ENCODE results near the gene STK32C.
"Not testable (repeated sequence)": the region's sequence is repeated elsewhere in the genome, so short reads cannot be mapped to it uniquely, and the experiment has no call there.

The STK32C gene

GRCh38 chr10:132314881-132315280 is 7.1 kb upstream of the STK32C start:
- DNase-seq = not testable (repeated sequence)

- DNase-seq = no peak
Observed at GRCh38 chr10:132314336-132314735, 6.6 kb upstream of the STK32C start.

- DNase-seq = no peak
Observed at GRCh38 chr10:132313865-132314264, 6.1 kb upstream of the STK32C start.

GRCh38 chr10:132313305-132313704 is 5.6 kb upstream of the STK32C start:
- no peak for DNase-seq

- DNase-seq = no peak
Observed at GRCh38 chr10:132311338-132311939, 3.7 kb upstream of the STK32C start.

- no peak for DNase-seq
Observed at GRCh38 chr10:132310701-132311337, 3.1 kb upstream of the STK32C start.

- no peak for DNase-seq
Observed at GRCh38 chr10:132309879-132310591, 2.3 kb upstream of the STK32C start.

DNA sequence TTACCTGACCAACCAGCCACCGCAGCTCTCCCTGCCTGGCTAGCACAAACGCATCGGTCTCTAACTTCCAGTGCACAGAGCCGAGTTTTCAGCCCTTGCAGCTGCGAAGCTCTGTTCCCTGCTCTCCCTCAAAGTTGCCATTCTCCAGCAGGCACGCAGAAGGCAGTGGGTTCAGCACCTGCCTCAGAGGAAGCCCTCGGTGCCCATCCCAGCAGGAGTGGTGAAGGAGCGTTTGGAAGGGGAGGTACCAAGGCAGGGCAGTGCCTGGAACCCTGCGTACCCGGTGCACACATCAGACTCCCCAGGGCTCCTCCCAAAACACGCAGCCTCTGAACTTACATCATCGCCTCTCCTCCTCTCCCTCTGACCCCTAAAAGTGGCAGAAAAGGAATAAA is 1.7 kb upstream of the STK32C start:
- DNase-seq = no peak

GRCh38 chr10:132308587-132309470 is 1.1 kb upstream of the STK32C start:
- DNase-seq = no peak

GRCh38 chr10:132306864-132307751 is 642 bp downstream of the STK32C start:
- DNase-seq = peak; percentile 30

GRCh38 chr10:132306343-132306685 is 1.4 kb downstream of the STK32C start:
- DNase-seq = no peak

- no peak for DNase-seq
Observed at GRCh38 chr10:132305654-132306342, 2.0 kb downstream of the STK32C start.

- DNase-seq = no peak
Observed at GRCh38 chr10:132304756-132305509, 2.8 kb downstream of the STK32C start.

DNA sequence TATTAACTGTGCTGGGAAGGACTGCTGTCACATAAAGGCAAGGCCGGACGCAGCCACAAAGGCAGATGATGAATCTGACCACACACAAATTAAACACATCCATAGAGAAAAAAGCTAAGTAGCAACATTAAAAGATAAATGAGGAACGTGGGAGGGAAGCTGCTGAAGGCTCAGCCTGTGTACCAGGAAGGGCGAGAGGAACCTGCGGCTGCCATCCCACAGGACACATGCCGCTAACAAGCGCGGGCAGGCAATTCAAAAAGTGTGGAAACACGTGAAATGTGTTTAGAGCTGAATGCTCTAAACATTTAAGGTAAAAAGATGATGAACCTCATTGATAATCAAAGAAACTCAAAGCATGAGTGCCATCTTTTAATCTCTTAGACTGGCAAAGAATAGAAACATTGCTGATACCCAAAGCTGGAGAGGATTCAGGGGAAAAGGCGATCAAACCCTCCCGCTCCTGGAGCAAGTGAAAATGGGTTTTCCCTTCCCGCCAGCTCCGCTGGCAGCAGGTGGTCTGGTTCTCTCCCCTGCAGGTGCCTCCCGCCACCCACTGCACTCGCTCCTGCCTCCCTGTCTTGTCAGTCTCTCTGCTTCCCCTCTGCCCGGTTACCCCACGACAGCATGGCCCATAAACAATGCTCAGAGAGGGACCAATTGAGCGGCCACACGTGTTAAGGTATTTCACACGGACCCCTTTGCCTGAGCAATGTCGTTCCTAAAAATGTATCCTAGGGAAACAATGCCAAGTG is 4.2 kb downstream of the STK32C start:
- no peak for DNase-seq

- no peak for DNase-seq
Observed at GRCh38 chr10:132302421-132303310, 5.1 kb downstream of the STK32C start.

DNA sequence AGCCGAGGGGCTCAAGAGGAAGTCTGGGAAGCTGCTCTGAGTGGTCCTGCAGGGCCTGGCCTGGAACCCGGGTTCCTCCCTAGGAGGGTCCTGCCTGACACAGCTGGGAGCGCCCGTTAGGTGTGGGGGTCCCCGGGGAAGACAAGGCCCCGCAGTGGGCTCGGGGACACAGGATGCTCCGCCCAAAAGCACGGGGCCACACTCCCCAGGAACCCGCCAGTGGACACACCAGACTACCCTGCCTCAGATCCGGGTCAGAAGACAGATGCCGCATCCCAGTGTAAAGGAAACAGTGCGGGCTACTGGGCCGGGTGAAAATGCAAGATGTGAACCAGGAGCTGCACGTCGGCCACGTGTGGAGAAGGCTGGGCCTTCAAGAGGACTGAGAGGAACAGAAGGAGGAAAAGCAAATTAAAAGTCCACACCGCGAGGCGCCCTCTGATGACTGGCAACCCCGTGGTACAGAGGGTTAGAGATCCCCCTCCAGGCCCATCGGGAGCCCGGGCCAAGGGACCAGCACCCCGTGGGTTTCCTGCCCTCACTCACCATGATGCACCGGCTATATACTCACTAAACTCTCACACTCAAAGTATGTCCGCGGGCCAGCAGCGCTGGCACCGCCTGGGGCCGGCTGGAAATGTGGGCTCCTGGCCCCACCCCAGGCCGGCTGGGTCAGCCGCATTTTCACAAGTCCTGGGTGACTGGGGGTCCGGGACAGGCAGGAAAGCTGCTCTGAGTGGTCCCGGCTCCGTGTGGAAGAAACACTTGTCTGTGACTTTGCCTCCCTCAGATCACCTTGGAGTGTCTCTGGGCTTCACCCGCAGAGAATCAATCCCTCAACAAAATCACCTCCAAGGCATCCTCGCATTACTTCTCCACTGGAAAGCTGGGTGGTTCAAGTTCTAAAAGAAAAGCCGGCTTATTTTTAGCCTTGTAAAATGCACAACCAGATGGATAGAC is 6.1 kb downstream of the STK32C start:
- DNase-seq = no peak

GRCh38 chr10:132300582-132300981 is 7.2 kb downstream of the STK32C start:
- no peak for DNase-seq
